ENCODE measurements around the gene CACNA1F. TPM values are rescaled to one million over a fixed set of nuclear protein-coding genes. Genes with fewer than 3 reads are reported as not detected.

CACNA1F gene
- total RNA-seq, 1 donor from 2014 or later = 1.4 TPM

DNA sequence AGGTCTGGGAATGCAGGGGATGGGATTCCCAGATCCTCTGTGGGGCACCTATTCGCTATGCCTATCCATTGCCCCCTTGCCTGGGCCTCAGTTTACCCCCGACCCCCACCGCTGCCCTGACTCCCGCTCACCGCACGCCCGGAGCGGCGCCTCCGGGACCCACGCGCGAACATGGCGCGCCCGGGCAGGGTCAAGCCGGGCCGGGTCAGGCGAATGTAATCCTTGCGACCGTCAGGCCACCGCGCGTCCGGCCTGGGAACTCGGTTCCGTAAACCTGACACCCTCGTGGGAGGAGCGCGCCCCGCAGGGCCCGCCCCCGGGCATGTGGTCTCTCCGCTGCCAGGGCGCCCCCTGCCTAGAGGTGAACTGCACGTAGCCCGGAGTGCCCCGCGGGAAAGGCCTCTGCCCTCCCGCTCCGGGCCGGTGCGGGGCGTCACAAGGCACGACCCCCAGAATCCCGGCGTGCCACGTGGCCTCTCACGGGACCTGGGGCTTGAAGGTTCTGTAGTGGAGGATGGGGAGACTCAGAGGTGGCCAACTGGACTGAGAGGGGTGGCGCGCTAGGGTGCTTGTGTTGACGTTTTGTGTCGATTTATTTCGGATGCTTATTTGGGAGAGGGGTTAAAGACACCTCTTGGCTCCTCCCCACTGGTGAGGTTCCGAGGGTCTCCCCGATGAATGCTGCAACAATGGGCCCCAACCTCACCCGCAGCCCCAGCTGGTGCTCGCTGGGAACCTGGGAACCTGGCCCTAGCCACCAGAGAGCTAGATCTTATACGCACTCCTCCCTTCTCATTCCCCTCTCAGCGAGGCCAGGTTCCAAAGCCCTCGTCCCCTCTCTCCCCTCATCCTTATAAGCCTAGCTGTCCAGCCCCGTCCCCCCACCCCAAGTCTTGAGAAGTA lies 46.8 kb downstream of the CACNA1F start, which contains the start of gene PRICKLE3:
Gene PRICKLE3, minus strand, starts transcription at position 249 of the 903 bp plus-strand sequence. Its CDS starts 76 bp downstream, at position 173.
- TF ChIP-seq, protein P1, sequence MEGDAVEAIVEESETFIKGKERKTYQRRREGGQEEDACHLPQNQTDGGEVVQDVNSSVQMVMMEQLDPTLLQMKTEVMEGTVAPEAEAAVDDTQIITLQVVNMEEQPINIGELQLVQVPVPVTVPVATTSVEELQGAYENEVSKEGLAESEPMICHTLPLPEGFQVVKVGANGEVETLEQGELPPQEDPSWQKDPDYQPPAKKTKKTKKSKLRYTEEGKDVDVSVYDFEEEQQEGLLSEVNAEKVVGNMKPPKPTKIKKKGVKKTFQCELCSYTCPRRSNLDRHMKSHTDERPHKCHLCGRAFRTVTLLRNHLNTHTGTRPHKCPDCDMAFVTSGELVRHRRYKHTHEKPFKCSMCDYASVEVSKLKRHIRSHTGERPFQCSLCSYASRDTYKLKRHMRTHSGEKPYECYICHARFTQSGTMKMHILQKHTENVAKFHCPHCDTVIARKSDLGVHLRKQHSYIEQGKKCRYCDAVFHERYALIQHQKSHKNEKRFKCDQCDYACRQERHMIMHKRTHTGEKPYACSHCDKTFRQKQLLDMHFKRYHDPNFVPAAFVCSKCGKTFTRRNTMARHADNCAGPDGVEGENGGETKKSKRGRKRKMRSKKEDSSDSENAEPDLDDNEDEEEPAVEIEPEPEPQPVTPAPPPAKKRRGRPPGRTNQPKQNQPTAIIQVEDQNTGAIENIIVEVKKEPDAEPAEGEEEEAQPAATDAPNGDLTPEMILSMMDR (IDR thresholded peaks at IDR 0.05) = peak; percentile 51
- peak within 1 kb of the TSS; percentile 57 for H3K4me3 ChIP-seq
- H3K36me3 ChIP-seq = peaks cover 6% of the 10 kb centered on the region
- intact Hi-C loops (cut with DNase I) = no loop called here
- no peaks in the 10 kb centered on the region for H3K9me3 ChIP-seq
- H3K27me3 ChIP-seq = no peaks in the 10 kb centered on the region
- H3K4me1 ChIP-seq = peaks cover 4% of the 10 kb centered on the region
- ATAC-seq (peak; percentile 65), DNase-seq (peak; percentile 93)
- H3K27ac ChIP-seq = peak within 1 kb of the TSS; percentile 73

- TF ChIP-seq, protein P1 (IDR thresholded peaks at IDR 0.05) = no peak
- intact Hi-C loops (cut with DNase I) = no loop called here
- peak; percentile 93 for DNase-seq
- Histone ChIP-seq H3K4me3 (peak overlapping the region; percentile 57), H3K9me3 (no peaks in the 10 kb centered on the region), H3K27me3 (no peaks in the 10 kb centered on the region), H3K27ac (no peak overlapping the region), H3K4me1 (peaks cover 4% of the 10 kb centered on the region), H3K36me3 (peaks cover 13% of the 10 kb centered on the region)
- ATAC-seq = peak; percentile 89
These were observed 48.6 kb downstream of the CACNA1F start for GRCh38 chrX:49184294-49185281.

DNA sequence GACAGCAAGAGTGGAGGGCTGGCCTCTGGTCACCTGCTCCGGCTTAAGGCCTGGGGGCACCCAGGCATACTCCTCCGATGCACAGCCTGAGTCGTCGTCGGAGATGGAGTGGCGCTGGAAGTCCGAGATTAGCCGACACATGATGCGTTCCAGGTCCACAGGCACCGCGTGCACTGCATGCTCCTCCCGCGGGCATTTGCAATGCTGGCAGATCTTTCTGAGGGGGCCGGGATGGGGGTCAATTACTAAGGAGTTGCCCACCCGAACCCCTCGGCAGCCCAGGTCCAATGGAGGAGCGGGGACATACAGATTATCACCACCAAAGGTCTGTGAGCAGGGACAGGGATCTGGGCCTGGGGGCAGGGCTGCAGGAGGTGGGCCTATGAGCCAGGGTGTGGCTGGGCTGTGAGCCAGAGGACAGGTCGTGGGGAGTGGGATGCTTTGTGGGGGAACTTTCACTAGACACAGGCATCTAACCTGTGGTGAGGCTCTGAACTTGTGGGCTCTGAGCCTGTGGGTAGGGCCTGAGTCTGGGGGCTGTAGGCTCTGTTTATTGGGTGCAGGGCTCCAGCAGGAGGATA lies 49.3 kb downstream of the CACNA1F start:
- no peak for DNase-seq
- intact Hi-C loops (cut with DNase I) = no loop called here
- peaks cover 13% of the 10 kb centered on the region for H3K36me3 ChIP-seq
- H3K27me3 ChIP-seq = no peaks in the 10 kb centered on the region
- peaks cover 4% of the 10 kb centered on the region for H3K4me1 ChIP-seq
- no peaks in the 10 kb centered on the region for H3K9me3 ChIP-seq
- peak overlapping the region; percentile 57 for H3K4me3 ChIP-seq
- H3K27ac ChIP-seq = no peak overlapping the region
- ATAC-seq = no peak
- TF ChIP-seq, protein P1 (IDR thresholded peaks at IDR 0.05) = no peak

GRCh38 chrX:49179358-49179757 lies 53.8 kb downstream of the CACNA1F start:
- Histone ChIP-seq H3K27ac (no peak overlapping the region), H3K4me3 (no peak overlapping the region), H3K4me1 (no peaks in the 10 kb centered on the region), H3K27me3 (no peaks in the 10 kb centered on the region), H3K9me3 (no peaks in the 10 kb centered on the region), H3K36me3 (peaks cover 13% of the 10 kb centered on the region)
- no peak for DNase-seq
- no peak for ATAC-seq
- intact Hi-C loops (cut with DNase I) = no loop called here
- TF ChIP-seq, protein P1 (IDR thresholded peaks at IDR 0.05) = no peak

GRCh38 chrX:49178537-49178936 lies 54.6 kb downstream of the CACNA1F start:
- intact Hi-C loops (cut with DNase I) = no loop called here
- H3K36me3 ChIP-seq = peaks cover 12% of the 10 kb centered on the region
- DNase-seq (no peak), ATAC-seq (no peak)
- H3K27ac ChIP-seq = no peak overlapping the region
- H3K27me3 ChIP-seq = no peaks in the 10 kb centered on the region
- TF ChIP-seq, protein P1 (IDR thresholded peaks at IDR 0.05) = no peak
- H3K9me3 ChIP-seq = no peaks in the 10 kb centered on the region
- H3K4me1 ChIP-seq = no peaks in the 10 kb centered on the region
- no peak overlapping the region for H3K4me3 ChIP-seq

Measured in upper lobe of right lung (tissue), 1 donor.